NCI-H2107 (cell line): ENCODE measurements around the gene MYO16.

Source experiments
- DNase-seq: peaks from one replicate; lab custom pipeline; 2025; lab: John Stamatoyannopoulos, UW

MYO16 gene

DNA sequence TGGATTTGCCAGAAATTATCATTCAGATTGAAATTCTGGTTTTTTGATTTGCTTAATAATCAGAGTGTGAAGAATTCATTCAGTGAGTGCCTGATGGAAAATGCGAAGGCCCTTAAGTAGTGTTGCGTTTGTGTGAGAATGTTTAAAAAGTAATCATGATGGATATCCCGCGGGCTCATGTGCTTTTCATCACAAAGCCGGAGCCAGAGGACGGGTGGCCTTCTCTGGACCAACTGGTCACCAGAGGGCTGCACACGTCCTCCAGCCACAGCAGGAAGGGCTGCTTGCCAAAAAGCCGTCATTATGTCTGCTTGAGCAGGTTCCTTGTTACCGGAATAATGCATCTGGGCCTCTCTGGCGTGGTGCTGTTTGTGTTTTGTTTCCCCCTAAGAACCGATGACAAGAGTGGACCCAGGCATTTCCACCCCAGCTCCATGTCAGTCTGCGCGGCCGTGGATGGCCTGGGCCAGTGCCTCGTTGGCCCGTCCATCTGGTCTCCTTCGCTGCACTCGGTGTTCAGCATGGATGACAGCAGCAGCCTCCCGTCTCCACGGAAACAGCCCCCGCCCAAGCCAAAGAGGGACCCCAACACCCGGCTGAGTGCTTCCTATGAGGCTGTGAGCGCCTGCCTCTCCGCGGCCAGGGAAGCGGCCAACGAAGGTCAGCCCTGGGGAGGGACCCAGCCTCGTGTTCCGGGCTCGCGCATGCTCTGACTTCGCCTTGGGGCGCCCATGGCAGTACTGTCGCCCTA is 497.7 kb downstream of the MYO16 start:
- DNase-seq, result no peak

DNA sequence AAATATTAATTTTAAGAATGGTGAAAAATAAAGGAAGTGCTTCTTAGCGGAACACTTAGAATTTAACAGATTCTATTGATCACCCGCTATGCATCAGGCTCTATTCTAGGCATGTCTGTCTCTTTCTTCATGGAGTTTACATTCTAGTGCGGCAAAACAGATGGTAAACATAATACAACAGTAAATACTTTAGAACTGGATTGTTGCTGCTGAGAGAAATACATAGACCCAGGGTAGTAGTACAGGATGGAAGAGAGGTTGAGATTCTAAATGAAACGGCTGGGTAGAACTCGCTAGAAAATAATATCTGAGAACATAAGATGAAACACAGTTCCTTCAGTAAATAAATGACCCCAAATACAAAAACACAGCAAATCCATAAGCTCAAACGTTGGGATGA is 498.7 kb downstream of the MYO16 start:
- DNase-seq, result no peak

DNA sequence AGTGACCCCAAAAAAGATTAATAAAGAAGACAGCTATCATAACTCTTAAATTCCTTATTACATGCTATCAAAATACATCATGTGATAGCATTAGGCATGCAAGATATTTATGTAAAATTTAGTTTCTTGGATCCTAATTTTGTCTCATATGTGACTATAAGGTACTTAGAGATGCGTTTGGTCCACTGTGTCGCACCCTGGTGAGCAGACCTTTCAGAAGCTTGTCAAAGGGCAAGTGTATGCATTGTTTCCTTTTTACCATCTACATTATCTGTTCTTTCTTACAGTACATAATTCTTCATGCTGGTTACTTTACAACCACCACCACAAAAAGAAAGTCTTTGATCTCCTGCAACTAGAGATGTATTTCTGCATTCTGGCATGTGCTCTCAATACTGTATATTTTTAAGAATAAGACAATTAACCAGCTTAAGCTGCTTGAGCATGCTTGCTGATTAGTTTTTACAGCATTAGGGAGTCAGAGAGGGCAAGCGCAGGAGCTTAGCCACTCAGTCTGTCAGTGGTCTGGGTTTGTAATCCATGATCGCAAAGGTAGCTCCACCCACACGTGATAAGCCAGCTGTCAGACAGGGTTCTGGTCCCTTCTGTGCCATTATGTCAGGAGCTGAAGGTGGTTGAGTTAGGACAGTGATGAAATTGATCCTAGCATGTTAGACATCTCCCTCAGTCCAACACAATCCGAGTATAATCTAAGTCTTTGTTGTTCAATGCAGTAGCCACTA is 500.9 kb downstream of the MYO16 start:
- no peak for DNase-seq

- DNase-seq, result no peak
Measured at GRCh38 chr13:109131698-109132257, 502.4 kb downstream of the MYO16 start.

DNA sequence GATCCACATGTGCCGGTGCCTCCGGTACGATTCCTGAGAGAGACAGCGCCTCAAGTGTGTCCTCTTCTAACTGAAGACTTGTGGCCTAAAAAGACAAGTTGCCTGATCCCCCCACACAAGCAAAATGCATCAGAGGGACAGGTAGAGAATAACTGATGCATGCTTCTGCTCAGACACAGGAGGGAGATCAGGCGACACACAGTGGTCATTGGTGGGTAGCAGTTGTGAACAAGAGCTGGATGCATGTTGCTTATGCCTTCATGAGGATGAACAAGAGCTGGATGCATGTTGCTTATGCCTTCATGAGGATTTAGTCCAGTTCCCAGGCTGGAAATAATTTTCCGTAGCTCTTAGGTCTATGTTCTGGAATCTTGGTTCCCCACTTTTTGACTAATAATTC is 505.6 kb downstream of the MYO16 start:
- no peak for DNase-seq

DNA sequence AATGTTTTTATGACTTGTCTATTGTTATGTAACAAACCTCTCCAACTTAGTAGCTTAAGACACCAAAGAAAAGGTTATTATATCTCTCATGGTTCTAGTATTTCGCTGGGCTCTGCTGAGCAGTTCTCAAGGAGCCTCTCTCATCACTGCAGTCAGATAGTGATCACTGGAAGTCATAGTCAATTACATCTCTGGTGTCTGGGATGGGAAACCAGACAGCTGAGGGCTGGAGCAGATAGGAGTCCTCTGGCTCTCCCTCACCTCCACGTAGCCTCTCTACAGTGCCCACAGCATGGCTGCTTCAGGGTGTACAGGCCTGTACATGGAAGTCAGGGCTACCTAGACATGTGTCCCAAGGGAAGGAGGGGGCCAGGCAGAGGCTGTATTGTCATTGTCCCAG is 507.5 kb downstream of the MYO16 start:
- no peak for DNase-seq

GRCh38 chr13:109139346-109139745 is 509.9 kb downstream of the MYO16 start:
- DNase-seq, result no peak

DNA sequence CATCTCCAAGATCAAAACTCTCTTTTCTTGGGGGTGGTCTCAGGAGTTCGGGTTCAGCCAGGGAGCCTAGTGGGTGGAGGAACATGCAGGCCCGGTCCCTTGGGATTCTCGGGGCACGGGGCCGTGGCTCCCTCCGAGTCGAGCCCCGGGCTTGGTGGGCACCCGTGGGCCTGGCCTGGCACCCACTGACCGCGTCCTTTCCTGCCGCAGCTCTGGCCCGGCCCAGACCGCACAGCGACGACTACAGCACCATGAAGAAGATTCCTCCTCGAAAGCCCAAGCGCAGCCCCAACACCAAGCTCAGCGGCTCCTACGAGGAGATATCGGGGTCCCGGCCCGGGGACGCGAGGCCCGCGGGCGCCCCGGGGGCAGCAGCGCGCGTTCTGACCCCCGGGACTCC is 510.6 kb downstream of the MYO16 start:
- DNase-seq, result no peak

DNA sequence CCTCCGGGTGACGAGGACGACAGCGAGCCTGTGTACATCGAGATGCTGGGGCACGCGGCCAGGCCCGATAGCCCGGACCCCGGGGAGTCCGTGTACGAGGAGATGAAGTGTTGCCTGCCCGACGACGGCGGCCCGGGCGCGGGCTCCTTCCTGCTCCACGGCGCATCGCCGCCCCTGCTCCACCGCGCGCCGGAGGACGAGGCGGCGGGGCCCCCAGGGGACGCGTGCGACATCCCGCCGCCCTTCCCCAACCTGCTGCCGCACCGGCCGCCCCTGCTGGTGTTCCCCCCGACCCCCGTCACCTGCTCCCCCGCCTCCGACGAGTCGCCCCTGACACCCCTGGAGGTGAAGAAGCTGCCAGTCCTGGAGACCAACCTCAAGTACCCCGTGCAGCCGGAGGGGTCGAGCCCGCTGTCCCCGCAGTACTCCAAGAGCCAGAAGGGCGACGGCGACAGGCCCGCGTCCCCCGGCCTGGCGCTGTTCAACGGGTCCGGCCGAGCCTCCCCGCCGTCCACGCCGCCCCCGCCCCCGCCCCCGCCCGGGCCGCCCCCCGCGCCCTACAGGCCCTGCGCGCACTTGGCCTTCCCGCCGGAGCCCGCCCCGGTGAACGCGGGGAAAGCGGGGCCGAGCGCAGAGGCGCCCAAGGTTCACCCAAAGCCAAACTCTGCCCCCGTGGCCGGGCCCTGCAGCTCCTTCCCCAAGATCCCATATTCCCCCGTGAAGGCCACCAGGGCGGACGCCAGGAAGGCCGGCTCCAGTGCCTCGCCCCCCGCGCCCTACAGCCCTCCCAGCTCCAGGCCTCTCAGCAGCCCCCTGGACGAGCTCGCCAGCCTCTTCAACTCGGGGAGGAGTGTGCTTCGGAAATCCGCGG is 511.3 kb downstream of the MYO16 start:
- DNase-seq, result no peak

- no peak for DNase-seq
Measured at GRCh38 chr13:109141706-109142105, 512.3 kb downstream of the MYO16 start.

DNA sequence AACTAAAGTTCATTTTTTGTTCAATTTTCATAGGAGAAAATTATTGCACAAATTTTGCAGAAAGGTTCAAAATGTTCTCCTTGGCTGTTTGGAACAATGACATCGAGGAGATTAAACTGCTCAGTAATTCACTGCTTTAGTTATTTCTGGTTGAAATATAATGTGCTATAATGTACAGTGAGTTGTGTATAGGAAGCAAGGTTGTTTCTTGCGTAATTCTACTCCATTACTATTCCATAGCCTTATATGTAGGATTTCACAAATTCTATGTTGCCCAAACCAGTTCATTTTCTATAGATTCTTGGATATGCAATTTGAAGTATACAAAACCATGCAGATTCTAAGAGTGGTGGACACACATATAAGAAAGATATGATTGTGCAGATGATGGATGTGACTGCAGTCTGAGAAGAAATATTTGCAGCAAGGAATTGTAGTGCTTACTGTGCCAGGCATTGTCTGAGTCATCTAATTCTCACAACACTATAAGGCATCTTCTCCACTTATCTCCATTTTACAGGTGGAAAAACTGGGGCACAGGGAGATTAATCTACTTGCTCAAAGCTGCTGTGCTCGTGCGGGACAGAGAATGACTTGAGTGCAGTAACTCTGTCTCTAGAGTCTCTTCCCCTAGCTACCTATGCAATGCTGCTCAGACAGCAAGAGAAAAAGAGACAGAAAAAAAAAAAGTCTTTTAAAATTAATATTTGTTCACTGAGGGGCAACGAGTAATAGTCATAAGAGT is 515.5 kb downstream of the MYO16 start:
- DNase-seq, result no peak

- DNase-seq, result peak; percentile 31
Measured at GRCh38 chr13:109145631-109146030, 516.2 kb downstream of the MYO16 start.

GRCh38 chr13:109146393-109146792 is 517.0 kb downstream of the MYO16 start:
- no peak for DNase-seq

GRCh38 chr13:109146912-109147647 is 517.7 kb downstream of the MYO16 start:
- no peak for DNase-seq

DNA sequence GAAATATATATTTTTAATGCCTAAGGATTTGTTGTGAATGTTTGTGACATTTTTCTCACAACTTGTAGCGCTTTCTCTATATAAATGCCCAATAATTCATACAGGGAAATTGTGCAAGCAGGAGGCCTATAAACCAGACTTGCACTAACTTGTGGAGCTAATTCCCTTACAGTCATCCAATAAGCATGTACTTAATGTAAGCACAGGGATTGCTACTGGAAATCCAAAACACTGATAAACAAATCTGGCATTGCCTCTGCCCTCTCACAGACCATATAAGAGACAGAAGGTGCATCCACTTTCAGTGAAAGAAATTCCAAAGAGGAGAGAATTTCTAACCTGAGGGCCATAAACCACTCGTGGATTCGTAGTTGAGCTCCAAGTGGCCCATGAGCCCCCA is 518.8 kb downstream of the MYO16 start:
- no peak for DNase-seq

GRCh38 chr13:109150696-109151095 is 521.3 kb downstream of the MYO16 start:
- DNase-seq, result no peak

- DNase-seq, result no peak
Measured at GRCh38 chr13:109151255-109151654, 521.8 kb downstream of the MYO16 start.

DNA sequence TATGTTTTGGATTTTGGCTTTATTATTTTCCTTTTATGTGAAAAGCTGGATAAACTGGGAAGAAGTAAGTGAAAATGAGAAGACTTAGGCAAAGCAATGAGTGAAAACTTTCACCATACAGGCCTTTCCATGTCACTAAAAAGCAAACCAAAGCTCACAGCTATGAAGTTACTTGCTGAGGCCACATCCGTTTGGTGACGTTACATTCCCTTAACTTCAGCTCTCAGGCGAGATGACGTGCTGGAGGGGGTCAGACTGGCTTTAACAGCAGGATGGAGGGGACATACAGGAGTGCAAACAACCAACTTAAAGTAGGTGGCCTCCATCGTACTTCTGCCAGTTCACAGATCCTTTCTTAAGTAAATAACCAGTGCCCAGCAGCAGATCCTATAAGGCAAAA is 522.3 kb downstream of the MYO16 start:
- DNase-seq, result no peak

DNA sequence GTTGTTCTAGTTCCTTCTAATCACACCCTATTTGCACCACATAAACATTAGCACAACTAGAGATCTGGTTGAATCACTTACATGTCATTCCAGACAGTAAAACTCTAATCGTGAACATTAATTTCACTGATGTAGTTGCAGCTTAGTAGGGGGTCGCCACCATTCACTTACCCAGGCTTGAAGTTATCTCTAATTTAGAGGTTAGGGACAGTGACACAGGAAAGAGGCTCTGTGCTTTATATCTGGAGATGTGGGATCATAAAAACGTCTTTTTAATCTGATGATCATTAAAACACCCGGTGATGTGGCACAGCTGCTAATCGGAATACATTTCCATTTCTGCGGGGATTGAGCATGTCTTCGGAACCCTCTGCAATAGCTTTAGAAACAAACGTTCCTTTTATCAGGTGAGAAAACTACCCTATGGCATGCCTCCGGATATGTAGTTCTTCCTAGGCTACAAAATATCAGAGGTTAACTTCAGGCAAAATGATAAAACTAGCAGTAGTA is 523.0 kb downstream of the MYO16 start:
- no peak for DNase-seq

GRCh38 chr13:109152941-109153340 is 523.5 kb downstream of the MYO16 start:
- no peak for DNase-seq

DNA sequence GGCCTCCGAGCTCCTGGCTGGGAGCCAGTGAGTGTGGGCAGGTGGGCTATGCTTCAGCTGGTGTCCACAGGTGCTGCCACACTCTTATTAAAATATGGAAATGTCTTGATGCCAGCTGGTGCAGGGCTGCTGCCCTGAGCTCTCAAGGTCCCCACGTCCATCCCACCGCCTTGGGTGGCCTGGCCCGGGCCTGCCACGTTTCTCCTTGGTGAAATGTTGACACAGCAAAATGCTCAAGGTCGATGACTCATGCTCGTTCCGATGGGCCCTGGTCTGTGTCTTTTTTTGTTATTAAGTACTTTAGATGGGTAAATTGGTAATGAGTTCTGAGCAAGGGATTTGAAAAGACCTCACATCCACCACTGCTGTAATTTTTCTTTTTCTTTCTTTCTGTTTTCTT is 524.7 kb downstream of the MYO16 start:
- no peak for DNase-seq
